ENCODE data around the gene KCNQ1.

- no peak for TF ChIP-seq POLR2A (IDR thresholded peaks at IDR 0.05)
- no peak for TF ChIP-seq CTCF (IDR thresholded peaks at IDR 0.05)
- TF ChIP-seq POLR2AphosphoS5 (IDR thresholded peaks at IDR 0.05): no peak
Measured at GRCh38 chr11:2688381-2689231, 243.8 kb downstream of the KCNQ1 start.
